K562 (cell line): Measurements from ENCODE around the gene RNF39. TPM values are rescaled to one million over a fixed set of nuclear protein-coding genes. Genes with fewer than 3 reads are reported as not detected.

Source experiments
- CBX3 ChIP-seq, 2 experiments: IDR thresholded peaks; 1 replicate in 1 of 2; 2 replicates in 1 of 2; pipeline ENCODE4 v1.6.1; 2012; ENCODE audit warnings: inconsistent platforms in 2 of 2, low read length in 2 of 2, borderline replicate concordance in 1 of 2, control low read depth in 1 of 2
- CSDE1 ChIP-seq, 2 experiments: fragments of 450-650 bp; IDR thresholded peaks; 2 replicates each; pipeline ENCODE4 v1.6.1; 2016; ENCODE audit warnings: mild to moderate bottlenecking in 1 of 2
- E2F5 ChIP-seq: sonication (generic); formaldehyde crosslinking; IDR thresholded peaks from 2 replicates; pipeline ENCODE4 v1.8.0; 2022; ENCODE audit warnings: mild to moderate bottlenecking, missing genetic modification reagents
- JUNB ChIP-seq: fragments of 450-650 bp; formaldehyde crosslinking; conservative IDR thresholded peaks from 2 replicates; pipeline ENCODE4 v1.4.0; 2020; ENCODE audit warnings: mild to moderate bottlenecking
- KAT8 ChIP-seq: fragments of 450-650 bp; IDR thresholded peaks from 2 replicates; pipeline ENCODE4 v1.6.1; 2016; ENCODE audit warnings: low read depth, mild to moderate bottlenecking
- SAP30 ChIP-seq: fragments of 200-600 bp; sonication (generic); IDR thresholded peaks from 2 replicates; pipeline ENCODE4 v1.6.1; 2012; ENCODE audit warnings: borderline replicate concordance, low read depth, mild to moderate bottlenecking, moderate library complexity, low read length, control low read depth, inconsistent platforms; ENCODE audit not compliant: insufficient read depth, poor library complexity, severe bottlenecking
- TRIM24 ChIP-seq, 2 experiments: fragments of 450-650 bp; IDR thresholded peaks; 2 replicates each; pipeline ENCODE4 v1.6.1; 2016
- XRCC4 ChIP-seq: IDR thresholded peaks from one replicate; pipeline ENCODE4 v1.6.1; 2011; ENCODE audit not compliant: insufficient read depth, insufficient read length; ENCODE audit errors: extremely low read depth
- ZBTB40 ChIP-seq, 2 experiments: fragments of 450-650 bp in 1 of 2; sonication (generic) in 1 of 2; formaldehyde crosslinking in 1 of 2; IDR thresholded peaks; 2 replicates each; pipeline versions ENCODE4 v1.7.1 to v1.9.0; 2016 to 2022; ENCODE audit warnings: inconsistent platforms in 1 of 2, mild to moderate bottlenecking in 1 of 2, missing genetic modification reagents in 1 of 2
- ZNF197 ChIP-seq: fragments of 200-800 bp; sonication (Bioruptor generic); IDR thresholded peaks from 2 replicates; pipeline ENCODE4 v1.6.1; 2016; ENCODE audit warnings: low read depth, missing genetic modification characterization, missing compliant biosample characterization
- ZNF316 ChIP-seq: fragments of 450-650 bp; IDR thresholded peaks from 2 replicates; pipeline ENCODE4 v1.6.1; 2016
- ZNF408 ChIP-seq: fragments of 250-450 bp; sonication (Bioruptor Pico); IDR thresholded peaks from 2 replicates; pipeline ENCODE4 v1.4.0; 2020; ENCODE audit warnings: low read depth, mild to moderate bottlenecking, moderate library complexity
- ZZZ3 ChIP-seq: fragments of 450-650 bp; IDR thresholded peaks from 2 replicates; pipeline ENCODE4 v1.6.1; 2016; ENCODE audit warnings: antibody characterized with exemption, mild to moderate bottlenecking, moderate library complexity
- polyA plus RNA-seq, 8 experiments: library from polyadenylated mRNA; depleted of rRNA in 4 of 8; stranded (reverse) in 5 of 8; unstranded in 3 of 8; fragments of >200 nt; fragmentation: Nextera tagmentation in 2 of 8; fragmentation: Illumina TruSeq in 1 of 8; extraction: Ambion mirVana in 2 of 8; extraction: Trizol in 1 of 8; gene quantifications; 2 replicates each; pipeline versions ENCODE4 v1.2.1 to v1.2.3, GENCODE V29; 2011 to 2014; ENCODE audit warnings: inconsistent platforms in 1 of 8, missing spikeins in 1 of 8
- total RNA-seq, 7 experiments: library from RNA; depleted of rRNA in 6 of 7; stranded (reverse); fragments of >200 nt in 6 of 7; fragmentation: Illumina TruSeq in 2 of 7; extraction: Trizol in 2 of 7; gene quantifications; 2 replicates each; pipeline versions ENCODE4 v1.2.1 to v1.2.3, GENCODE V29; 2011 to 2021; ENCODE audit warnings: low replicate concordance in 1 of 7
- TF ChIP-seq, protein P1 (sequence below): IDR thresholded peaks from 2 replicates; pipeline ENCODE4 v1.6.1; 2011; ENCODE audit not compliant: insufficient read length; ENCODE audit errors: extremely low read depth

The RNF39 gene
- total and polyA plus RNA-seq, 9 of the 15 experiments (the other 6 are each of a cell fraction or from before 2014, with no cell fraction given), result not detected

- TF ChIP-seq ZBTB40 (IDR thresholded peaks at IDR 0.05) (peak; percentile 99), ZBTB40 (CRISPR knock-in tag; IDR thresholded peaks at IDR 0.05) (no peak), XRCC4 (no peak), SAP30 (peak; percentile 58), ZNF408 (no peak), ZNF316 (no peak), ZZZ3 (no peak), JUNB (CRISPR knock-in tag) (peak; percentile 60), E2F5 (CRISPR knock-in tag) (peak; percentile 87; the same call in 1 of the 2 replicates), CBX3 (IDR thresholded peaks at IDR 0.05; ENCODE audit: borderline replicate concordance in 1 of 2, low read length in 2 of 2) (peak in 1 of 2 experiments; percentile 51; a peak in 1 of 3 replicates), TRIM24 (IDR thresholded peaks at IDR 0.05) (peak in 1 of 2 experiments; percentile 98; a peak in 2 of 4 replicates), KAT8 (no peak), CSDE1 (IDR thresholded peaks at IDR 0.05) (peak in 1 of 2 experiments; percentile 95; a peak in 1 of 4 replicates), ZNF197 (CRISPR knock-in tag) (no peak)
- TF ChIP-seq, protein P1, sequence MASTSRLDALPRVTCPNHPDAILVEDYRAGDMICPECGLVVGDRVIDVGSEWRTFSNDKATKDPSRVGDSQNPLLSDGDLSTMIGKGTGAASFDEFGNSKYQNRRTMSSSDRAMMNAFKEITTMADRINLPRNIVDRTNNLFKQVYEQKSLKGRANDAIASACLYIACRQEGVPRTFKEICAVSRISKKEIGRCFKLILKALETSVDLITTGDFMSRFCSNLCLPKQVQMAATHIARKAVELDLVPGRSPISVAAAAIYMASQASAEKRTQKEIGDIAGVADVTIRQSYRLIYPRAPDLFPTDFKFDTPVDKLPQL, result peak; percentile 59
These were observed 8.8 kb downstream of the RNF39 start, which contains the start of gene PPP1R11 (continued) for GRCh38 chr6:30066577-30067459.
